Stimulated activated CD4-positive, alpha-beta T cell treated with anti-CD3 and anti-CD28 coated beads, TNF-alpha, amount 100 ng/mL, for 4 hours (primary cell): ENCODE measurements around the gene IPO11.
"Not testable (repeated sequence)": the region's sequence is repeated elsewhere in the genome, so short reads cannot be mapped to it uniquely, and the experiment has no call there.

ENCODE experiments used
- DNase-seq, 3 experiments: peaks; one replicate each; pipeline ENCODE4 v3.0.0-alpha.2; 2020; ENCODE audit warnings: low read depth in 3 of 3

The IPO11 gene

GRCh38 chr5:62643556-62644451, 231.2 kb downstream of the IPO11 start:
- DNase-seq, result no peak

DNA sequence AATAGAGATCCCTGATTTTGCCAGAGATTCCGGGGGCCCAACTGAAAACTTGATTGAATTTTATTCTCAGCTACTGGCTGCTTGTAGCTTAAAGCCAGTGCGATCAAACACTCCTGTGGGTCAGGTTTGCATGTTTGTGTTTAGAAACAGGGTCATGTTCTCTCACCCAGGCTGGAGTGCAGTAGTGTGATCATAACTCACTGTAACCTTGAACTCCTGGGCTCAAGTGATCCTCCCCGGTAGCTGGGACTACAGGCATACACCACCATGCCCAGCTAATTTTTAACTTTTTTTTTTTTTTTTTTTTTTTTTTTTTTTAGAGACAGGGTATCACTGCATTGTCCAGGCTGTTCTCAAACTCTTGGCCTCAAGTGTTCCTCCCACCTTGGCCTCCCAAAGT, 232.7 kb downstream of the IPO11 start:
- DNase-seq, result no peak

DNA sequence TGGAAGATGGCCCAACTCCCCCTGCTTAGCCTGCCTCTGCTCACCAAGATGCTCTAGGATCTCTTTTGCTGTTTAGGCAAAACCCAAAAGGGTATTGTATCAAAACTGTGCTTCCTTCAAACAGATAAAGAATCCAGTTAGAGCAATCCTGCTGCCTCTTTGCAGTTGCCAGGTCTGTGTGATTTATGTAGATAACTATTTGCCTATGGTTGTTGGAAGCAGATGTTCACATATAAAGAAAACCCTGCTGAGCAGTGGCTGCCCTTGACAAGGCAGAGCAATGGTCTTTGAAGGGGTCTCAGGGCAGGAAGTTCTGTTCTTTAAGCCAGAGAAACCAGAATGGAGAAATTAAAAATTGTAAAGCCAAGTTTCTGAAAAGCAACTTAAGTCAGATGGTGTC, 234.7 kb downstream of the IPO11 start:
- no peak for DNase-seq

- no peak for DNase-seq
Observed at GRCh38 chr5:62649025-62649424, 236.5 kb downstream of the IPO11 start.

- no peak for DNase-seq
Observed at GRCh38 chr5:62649476-62650113, 237.0 kb downstream of the IPO11 start.

GRCh38 chr5:62650197-62650596, 237.6 kb downstream of the IPO11 start:
- DNase-seq, result no peak

GRCh38 chr5:62652225-62652624, 239.7 kb downstream of the IPO11 start:
- DNase-seq, result no peak

DNA sequence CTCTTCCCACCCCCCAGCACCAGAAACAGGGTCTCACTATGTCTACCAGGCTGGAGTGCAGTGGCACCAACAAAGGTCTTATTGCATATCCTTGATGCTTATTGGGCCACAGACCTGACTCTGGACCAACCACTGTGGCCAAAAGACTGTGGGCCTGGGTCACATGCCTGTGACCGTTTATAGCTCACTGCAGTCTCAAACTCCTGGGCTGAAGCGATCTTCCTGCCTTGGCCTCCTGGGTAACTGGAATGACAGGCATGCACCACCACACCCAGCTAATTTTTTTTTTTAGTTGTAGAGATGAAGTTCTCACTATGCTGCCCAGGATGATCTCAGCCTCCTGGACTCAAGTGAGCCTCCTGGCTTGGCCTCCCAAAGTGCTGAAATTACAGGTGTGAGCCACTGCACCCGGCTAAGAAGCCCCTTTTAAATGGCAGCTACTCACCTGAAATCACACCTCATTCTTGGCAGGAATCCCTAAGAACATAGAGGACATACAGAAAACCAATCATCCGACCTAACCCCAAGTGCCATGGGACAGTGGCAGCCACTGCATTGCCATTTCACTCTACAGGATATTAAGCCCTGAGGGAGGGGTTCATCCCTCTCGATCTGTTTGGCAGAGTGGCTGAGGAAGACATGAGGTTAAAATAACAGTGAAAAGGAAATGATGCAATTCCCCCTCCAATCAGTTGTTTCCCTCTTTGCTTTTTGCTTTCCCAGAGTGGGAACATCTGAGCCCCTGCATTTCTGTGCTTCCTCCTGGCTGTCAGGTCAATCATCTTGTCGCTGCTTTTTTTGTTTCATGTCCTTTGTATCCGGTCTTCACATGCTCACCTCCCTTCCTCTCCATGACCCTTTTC, 240.7 kb downstream of the IPO11 start:
- DNase-seq, result no peak

- DNase-seq, result no peak
Observed at GRCh38 chr5:62653864-62654575, 241.5 kb downstream of the IPO11 start.

- DNase-seq, result not testable (repeated sequence)
Observed at GRCh38 chr5:62657772-62658171, 245.2 kb downstream of the IPO11 start.

GRCh38 chr5:62661126-62661525, 248.6 kb downstream of the IPO11 start:
- DNase-seq, result no peak

GRCh38 chr5:62662521-62662920, 250.0 kb downstream of the IPO11 start:
- no peak for DNase-seq

DNA sequence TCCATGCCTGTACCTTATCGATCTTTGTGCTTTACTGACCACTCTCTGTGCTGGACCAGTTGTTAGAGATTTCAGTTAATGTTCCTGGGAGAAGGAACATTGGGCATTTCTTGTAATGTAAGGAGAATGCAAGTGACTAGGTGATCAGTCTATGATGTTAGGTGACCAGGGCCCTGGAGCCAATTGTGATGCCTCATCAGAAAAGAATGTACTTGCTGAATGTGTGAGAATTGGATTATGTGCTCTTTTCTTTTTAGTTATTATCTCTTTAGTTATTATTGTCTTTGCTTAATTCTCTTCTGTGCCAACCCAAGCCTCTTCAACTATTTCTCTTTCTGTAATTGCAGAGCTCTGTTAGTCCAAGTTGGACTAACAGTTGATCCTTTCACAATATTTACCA, 258.9 kb downstream of the IPO11 start:
- DNase-seq, result no peak

- DNase-seq, result not testable (repeated sequence)
Observed at GRCh38 chr5:62676596-62676995, 264.0 kb downstream of the IPO11 start.
